BLaER1 treated with 17β-estradiol and CSF1 and Interleukin-3, amounts not matched to agents 10 nM and 100 nM (cell line): ENCODE measurements around the gene USH2A.
"Not testable (repeated sequence)": the region's sequence is repeated elsewhere in the genome, so short reads cannot be mapped to it uniquely, and the experiment has no call there.

ENCODE experiments used
- H3K27ac ChIP-seq, 11 experiments: shearing (Covaris generic); formaldehyde crosslinking; 2 replicates each; pipeline ENCODE4 v1.8.1; 2022
- H3K27me3 ChIP-seq, 11 experiments: shearing (Covaris generic); formaldehyde crosslinking; 2 replicates each; pipeline ENCODE4 v1.8.1; 2022
- H3K36me3 ChIP-seq, 11 experiments: shearing (Covaris generic); formaldehyde crosslinking; 2 replicates each; pipeline ENCODE4 v1.8.1; 2022
- H3K4me1 ChIP-seq, 10 experiments: shearing (Covaris generic); formaldehyde crosslinking; 2 replicates each; pipeline ENCODE4 v1.8.1; 2022
- H3K4me2 ChIP-seq, 11 experiments: shearing (Covaris generic); formaldehyde crosslinking; 2 replicates each; pipeline ENCODE4 v1.8.1; 2022
- H3K4me3 ChIP-seq, 10 experiments: shearing (Covaris generic); formaldehyde crosslinking; 2 replicates each; pipeline ENCODE4 v1.8.1; 2022
- H3K9ac ChIP-seq, 11 experiments: shearing (Covaris generic); formaldehyde crosslinking; 2 replicates each; pipeline ENCODE4 v1.8.1; 2022
- H3K9me3 ChIP-seq, 11 experiments: shearing (Covaris generic); formaldehyde crosslinking; replicated peaks in 1 of 11; 2 replicates each; pipeline ENCODE4 v1.8.1; 2022
- H4K20me1 ChIP-seq, 11 experiments: shearing (Covaris generic); formaldehyde crosslinking; 2 replicates each; pipeline ENCODE4 v1.8.1; 2022
- Cebpa-rat ChIP-seq, 11 experiments: shearing (Covaris generic); IDR thresholded peaks; 2 replicates each; pipeline ENCODE4 v1.8.1; 2022

Gene USH2A

DNA sequence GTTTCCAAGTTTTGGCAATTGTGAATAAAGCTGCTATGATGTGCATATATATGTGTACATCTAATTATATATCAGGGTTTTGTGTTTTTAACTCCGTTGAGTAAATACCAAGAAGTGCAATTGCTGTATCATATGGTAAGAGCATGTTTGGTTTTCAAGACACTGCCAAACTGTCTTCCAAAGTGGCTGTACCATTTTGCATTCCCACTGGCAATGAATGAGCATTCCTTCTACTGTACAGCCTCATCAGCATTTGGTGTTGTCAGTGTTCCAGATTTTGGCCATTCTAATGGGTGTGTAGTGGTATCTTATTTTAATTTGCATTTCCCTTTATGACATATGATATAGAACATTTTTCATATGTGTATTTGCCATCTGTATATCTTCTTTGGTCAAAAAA is 246.3 kb downstream of the USH2A start:
- no peaks in the 10 kb centered on the region for H3K27me3 ChIP-seq
- H4K20me1 ChIP-seq, result no peaks in the 10 kb centered on the region
- no peak overlapping the region for H3K27ac ChIP-seq
- H3K4me3 ChIP-seq, result no peak overlapping the region
- no peaks in the 10 kb centered on the region for H3K4me1 ChIP-seq
- H3K9ac ChIP-seq, result no peak overlapping the region
- TF ChIP-seq Cebpa-rat (IDR thresholded peaks at IDR 0.05), result no peak
- H3K4me2 ChIP-seq, result no peak overlapping the region
- no peaks in the 10 kb centered on the region for H3K36me3 ChIP-seq
- H3K9me3 ChIP-seq, result no peaks in the 10 kb centered on the region

- Histone ChIP-seq H3K4me3 (no peak overlapping the region), H3K36me3 (no peaks in the 10 kb centered on the region), H4K20me1 (no peaks in the 10 kb centered on the region), H3K4me1 (no peaks in the 10 kb centered on the region), H3K4me2 (no peak overlapping the region), H3K27me3 (no peaks in the 10 kb centered on the region), H3K9me3 (no peaks in the 10 kb centered on the region), H3K27ac (no peak overlapping the region), H3K9ac (no peak overlapping the region)
- TF ChIP-seq Cebpa-rat (IDR thresholded peaks at IDR 0.05), result no peak
Observed at GRCh38 chr1:216175714-216176113, 247.5 kb downstream of the USH2A start.

GRCh38 chr1:216173376-216173995 is 249.8 kb downstream of the USH2A start:
- H3K4me3 ChIP-seq, result no peak overlapping the region
- no peak overlapping the region for H3K4me2 ChIP-seq
- no peaks in the 10 kb centered on the region for H3K36me3 ChIP-seq
- TF ChIP-seq Cebpa-rat (IDR thresholded peaks at IDR 0.05), result no peak
- H3K27me3 ChIP-seq, result no peaks in the 10 kb centered on the region
- H3K27ac ChIP-seq, result no peak overlapping the region
- H3K4me1 ChIP-seq, result no peaks in the 10 kb centered on the region
- H3K9ac ChIP-seq, result no peak overlapping the region
- no peaks in the 10 kb centered on the region for H3K9me3 ChIP-seq
- no peaks in the 10 kb centered on the region for H4K20me1 ChIP-seq

GRCh38 chr1:216169351-216169750 is 253.9 kb downstream of the USH2A start:
- no peaks in the 10 kb centered on the region for H3K4me1 ChIP-seq
- H3K9ac ChIP-seq, result no peak overlapping the region
- no peaks in the 10 kb centered on the region for H4K20me1 ChIP-seq
- no peaks in the 10 kb centered on the region for H3K27me3 ChIP-seq
- no peak overlapping the region for H3K27ac ChIP-seq
- no peak overlapping the region for H3K4me2 ChIP-seq
- H3K36me3 ChIP-seq, result no peaks in the 10 kb centered on the region
- TF ChIP-seq Cebpa-rat (IDR thresholded peaks at IDR 0.05), result no peak
- no peak overlapping the region for H3K4me3 ChIP-seq
- no peaks in the 10 kb centered on the region for H3K9me3 ChIP-seq

DNA sequence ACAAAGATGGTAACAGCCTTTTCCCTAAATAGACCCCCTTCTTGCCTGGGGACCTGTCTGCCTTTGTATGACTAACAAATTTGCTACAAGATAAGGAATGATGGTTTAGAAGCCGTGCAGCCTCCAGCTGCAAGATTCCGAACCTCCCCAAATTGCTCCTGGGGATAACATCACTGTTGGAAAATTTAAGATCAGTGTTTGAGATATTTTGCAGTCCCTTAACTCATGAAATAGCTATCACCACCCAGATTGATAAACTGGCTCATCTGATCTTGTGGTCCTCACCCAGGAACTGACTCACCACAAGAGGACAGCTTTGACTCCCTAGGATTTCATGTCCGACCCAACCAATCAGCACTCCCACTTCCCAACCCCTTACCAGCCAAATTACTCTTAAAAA is 254.7 kb downstream of the USH2A start:
- no peaks in the 10 kb centered on the region for H4K20me1 ChIP-seq
- no peak overlapping the region for H3K27ac ChIP-seq
- H3K9me3 ChIP-seq, result no peaks in the 10 kb centered on the region
- H3K4me2 ChIP-seq, result no peak overlapping the region
- no peaks in the 10 kb centered on the region for H3K36me3 ChIP-seq
- no peaks in the 10 kb centered on the region for H3K4me1 ChIP-seq
- H3K4me3 ChIP-seq, result no peak overlapping the region
- H3K9ac ChIP-seq, result no peak overlapping the region
- H3K27me3 ChIP-seq, result no peaks in the 10 kb centered on the region
- no peak for TF ChIP-seq Cebpa-rat (IDR thresholded peaks at IDR 0.05)

GRCh38 chr1:216154063-216154462 is 269.2 kb downstream of the USH2A start:
- no peak overlapping the region for H3K9ac ChIP-seq

GRCh38 chr1:216153130-216153529 is 270.1 kb downstream of the USH2A start:
- Histone ChIP-seq H4K20me1 (no peaks in the 10 kb centered on the region), H3K9me3 (peaks cover 0 to 10% (median 7%) of the 10 kb centered on the region in 11 experiments; a peak in 10 of 22 replicates)
- no peak for TF ChIP-seq Cebpa-rat (IDR thresholded peaks at IDR 0.05)

More at GRCh38 chr1:216154063-216154462, 269.2 kb downstream of the USH2A start:
- peaks cover 0 to 10% (median 7%) of the 10 kb centered on the region in 11 experiments; a peak in 10 of 22 replicates for H3K9me3 ChIP-seq
- no peak overlapping the region for H3K27ac ChIP-seq
- TF ChIP-seq Cebpa-rat (IDR thresholded peaks at IDR 0.05), result no peak
- no peaks in the 10 kb centered on the region for H3K27me3 ChIP-seq
- no peak overlapping the region for H3K4me3 ChIP-seq
- no peak overlapping the region for H3K4me2 ChIP-seq
- no peaks in the 10 kb centered on the region for H3K36me3 ChIP-seq
- H4K20me1 ChIP-seq, result no peaks in the 10 kb centered on the region
- no peaks in the 10 kb centered on the region for H3K4me1 ChIP-seq

GRCh38 chr1:216145451-216146018 is 277.7 kb downstream of the USH2A start:
- not testable (repeated sequence) for H3K4me2 ChIP-seq, H3K4me1 ChIP-seq, H3K36me3 ChIP-seq, H4K20me1 ChIP-seq, H3K4me3 ChIP-seq, H3K9me3 ChIP-seq, H3K27ac ChIP-seq, H3K27me3 ChIP-seq, H3K9ac ChIP-seq

More at GRCh38 chr1:216153130-216153529, 270.1 kb downstream of the USH2A start:
- Histone ChIP-seq H3K27ac (no peak overlapping the region), H3K36me3 (no peaks in the 10 kb centered on the region), H3K4me2 (no peak overlapping the region), H3K9ac (no peak overlapping the region), H3K4me1 (no peaks in the 10 kb centered on the region), H3K4me3 (no peak overlapping the region), H3K27me3 (no peaks in the 10 kb centered on the region)

DNA sequence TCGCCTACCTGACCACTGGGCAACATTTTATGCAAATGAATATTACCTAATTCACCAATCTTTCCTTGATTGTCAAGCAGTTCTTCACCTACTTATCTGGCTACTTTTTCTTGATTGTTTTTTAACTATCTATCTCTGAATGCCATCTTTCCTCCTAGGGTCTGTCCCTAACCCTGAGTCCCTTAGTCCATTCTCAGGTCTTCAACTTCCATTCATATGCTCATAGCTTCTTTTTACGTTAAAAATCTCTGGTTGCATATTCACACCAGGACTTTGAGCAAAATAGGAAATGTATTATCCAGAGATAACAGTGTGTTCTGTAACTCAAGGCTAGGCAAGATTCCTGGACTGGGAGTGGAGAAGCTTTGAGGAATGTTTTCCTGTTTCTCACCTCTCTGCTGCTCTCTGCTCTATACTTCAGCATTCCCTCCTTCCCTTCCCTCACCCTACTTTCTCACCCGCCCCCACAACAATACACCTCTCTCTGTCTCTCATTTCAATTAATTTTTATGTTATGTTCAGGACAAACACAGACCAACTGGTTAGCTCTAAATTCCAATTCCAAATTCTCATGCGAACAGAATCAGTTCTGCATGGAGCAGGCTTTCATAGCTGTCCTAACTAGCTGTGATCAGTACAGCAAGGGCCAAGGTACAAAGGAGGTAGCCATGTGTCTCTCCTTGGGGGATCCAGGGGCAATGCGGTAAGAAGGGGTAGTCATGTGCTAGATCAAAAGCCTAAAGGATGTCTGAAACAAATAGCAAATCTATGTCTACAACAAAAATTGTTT is 278.4 kb downstream of the USH2A start:
- Histone ChIP-seq H4K20me1 (no peaks in the 10 kb centered on the region), H3K36me3 (no peaks in the 10 kb centered on the region), H3K27ac (no peak overlapping the region), H3K4me2 (no peak overlapping the region), H3K27me3 (no peaks in the 10 kb centered on the region), H3K4me3 (no peak overlapping the region), H3K9me3 (no peaks in the 10 kb centered on the region), H3K9ac (no peak overlapping the region), H3K4me1 (peaks cover 0 to 6% (median 0%) of the 10 kb centered on the region in 10 experiments; a peak in 2 of 20 replicates)
- TF ChIP-seq Cebpa-rat (IDR thresholded peaks at IDR 0.05), result no peak
